ENCODE data around the gene USP15.

USP15 gene

DNA sequence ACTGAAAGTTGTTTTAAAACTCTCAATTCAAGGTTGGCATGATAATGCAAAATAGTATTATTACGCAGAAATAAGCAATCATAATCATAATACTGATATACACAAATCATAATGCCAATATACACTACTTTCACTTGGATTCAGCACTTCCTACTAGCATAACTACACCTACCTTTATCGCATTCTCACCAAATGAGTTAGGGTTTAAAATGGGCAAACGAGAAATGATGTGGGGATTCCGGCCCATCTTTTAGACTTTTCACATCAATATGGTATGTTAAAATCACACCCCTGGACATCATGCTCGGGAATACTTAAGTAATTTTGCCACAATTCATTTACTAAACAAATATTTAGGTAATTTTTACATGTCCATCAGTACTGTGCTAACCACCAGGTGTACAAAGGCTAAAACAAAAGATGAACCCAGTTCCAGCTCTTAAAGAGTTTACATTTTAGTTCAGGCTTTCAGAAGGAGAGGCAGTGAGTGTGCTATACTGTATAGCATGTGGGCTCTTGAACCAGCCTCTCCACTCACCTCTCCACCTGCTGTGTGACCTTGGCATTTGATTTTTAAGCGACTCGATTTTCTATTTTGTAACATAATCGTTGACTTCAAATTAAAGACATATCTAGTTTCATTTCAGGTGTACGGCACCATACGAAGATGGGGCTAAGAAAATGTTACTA, 1.1 kb upstream of the USP15 start:
- FAIRE-seq = no peak

- no peak for FAIRE-seq
These were observed 592 bp upstream of the USP15 start for GRCh38 chr12:62259631-62259992.

- no peak for FAIRE-seq
These were observed 804 bp downstream of the USP15 start for GRCh38 chr12:62260733-62261683.

- no peak for FAIRE-seq
These were observed 1.8 kb downstream of the USP15 start for GRCh38 chr12:62261876-62262517.

GRCh38 chr12:62263232-62263631, 3.0 kb downstream of the USP15 start:
- FAIRE-seq = no peak

DNA sequence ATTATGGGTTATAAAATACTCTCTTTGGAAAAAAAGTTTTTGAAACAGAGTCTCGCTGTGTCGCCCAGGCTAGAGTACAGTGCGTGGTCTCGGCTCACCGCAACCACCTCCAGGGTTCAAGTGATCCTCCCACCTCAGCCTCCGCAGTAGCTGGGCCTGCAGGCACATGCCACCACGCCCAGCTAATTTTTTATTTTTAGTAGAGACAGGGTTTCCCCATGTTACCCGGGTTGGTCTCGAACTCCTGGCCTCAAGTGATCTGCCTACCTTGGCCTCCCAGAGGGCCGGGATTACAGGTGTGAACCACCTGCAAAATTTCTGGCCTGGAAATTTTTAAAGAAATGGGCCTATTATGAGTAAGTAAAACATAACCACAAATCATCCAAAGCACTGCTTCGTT, 3.8 kb downstream of the USP15 start:
- no peak for FAIRE-seq

GRCh38 chr12:62264706-62265105, 4.5 kb downstream of the USP15 start:
- FAIRE-seq = no peak

DNA sequence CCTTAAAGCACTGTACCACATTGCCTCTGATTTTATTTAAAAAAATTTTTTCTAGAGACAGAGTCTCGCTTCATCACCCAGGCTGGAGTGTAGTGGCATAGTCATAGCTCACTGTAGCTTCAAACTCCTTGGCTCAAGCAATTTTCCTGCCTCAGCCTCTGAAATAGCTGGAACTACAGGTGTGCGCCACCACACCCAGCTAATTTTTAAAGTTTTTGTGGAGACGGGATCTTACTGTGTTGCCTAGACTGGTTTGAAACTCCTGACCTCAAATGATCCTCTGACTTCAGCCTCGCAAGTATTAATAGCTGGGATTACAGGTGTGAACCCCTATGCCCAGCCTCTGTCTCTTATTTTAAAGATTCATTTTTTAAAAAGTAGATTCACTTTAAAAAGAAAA, 5.3 kb downstream of the USP15 start:
- FAIRE-seq = no peak

- no peak for FAIRE-seq
These were observed 6.8 kb downstream of the USP15 start for GRCh38 chr12:62267026-62267425.

- FAIRE-seq = no peak
These were observed 7.3 kb downstream of the USP15 start for GRCh38 chr12:62267480-62267879.

DNA sequence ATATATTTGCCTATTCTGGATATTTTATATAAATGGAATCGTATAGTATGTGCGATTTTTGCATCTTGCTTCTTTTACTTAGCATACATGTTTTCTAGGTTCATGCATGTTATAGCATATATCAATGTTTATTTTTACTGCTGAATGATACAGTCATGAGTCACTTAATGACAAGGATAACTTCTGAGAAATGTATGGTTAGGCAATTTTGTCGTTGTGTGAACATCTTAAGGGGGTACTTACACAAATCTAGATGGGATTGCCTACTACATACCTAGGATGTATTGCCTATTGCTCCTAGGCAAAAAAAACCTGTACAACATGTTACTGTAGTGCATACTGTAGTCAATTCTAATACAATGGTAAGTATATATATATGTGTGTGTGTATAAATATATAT, 8.8 kb downstream of the USP15 start:
- no peak for FAIRE-seq

- no peak for FAIRE-seq
These were observed 9.4 kb downstream of the USP15 start for GRCh38 chr12:62269464-62270228.

DNA sequence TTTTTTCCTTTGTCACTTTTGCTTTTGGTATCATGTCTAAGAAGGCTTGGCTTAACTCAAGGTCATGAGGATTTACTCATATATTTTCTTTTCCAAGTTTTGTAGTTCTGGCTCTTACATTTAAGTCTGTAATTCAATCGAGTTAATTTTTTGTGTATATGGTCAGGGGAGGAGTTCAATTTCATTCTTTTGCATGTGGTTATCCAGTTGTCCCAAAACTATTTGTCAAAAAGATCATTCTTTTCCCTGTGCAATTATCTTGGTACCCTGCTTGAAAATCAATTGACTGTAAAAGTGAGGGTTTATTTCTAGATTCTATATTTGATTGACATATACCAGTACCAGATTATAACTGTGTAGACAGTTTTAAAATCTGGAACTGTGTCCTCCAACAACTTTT, 10.2 kb downstream of the USP15 start:
- FAIRE-seq = no peak

DNA sequence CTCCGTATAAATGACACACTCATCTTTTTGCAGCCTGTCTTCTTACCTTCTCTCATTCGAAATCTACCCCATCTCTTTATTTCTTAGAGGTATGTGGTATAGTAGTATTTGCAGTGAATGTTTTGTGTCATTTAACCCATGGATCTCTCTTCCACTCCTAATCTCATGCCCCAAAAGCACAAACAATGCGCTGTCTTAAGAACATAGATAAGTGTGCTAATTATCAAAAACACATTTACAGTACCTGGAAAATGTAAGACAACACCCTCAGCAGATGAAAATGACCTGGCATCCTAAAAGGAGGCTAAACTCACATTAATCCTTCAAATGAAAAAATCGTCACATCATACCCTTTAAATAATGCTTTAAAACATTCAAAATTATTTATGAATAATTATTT, 10.7 kb downstream of the USP15 start:
- no peak for FAIRE-seq

GRCh38 chr12:62272936-62273552, 12.8 kb downstream of the USP15 start:
- no peak for FAIRE-seq

- no peak for FAIRE-seq
These were observed 13.6 kb downstream of the USP15 start for GRCh38 chr12:62273724-62274380.

GRCh38 chr12:62278022-62278421, 17.8 kb downstream of the USP15 start:
- no peak for FAIRE-seq

DNA sequence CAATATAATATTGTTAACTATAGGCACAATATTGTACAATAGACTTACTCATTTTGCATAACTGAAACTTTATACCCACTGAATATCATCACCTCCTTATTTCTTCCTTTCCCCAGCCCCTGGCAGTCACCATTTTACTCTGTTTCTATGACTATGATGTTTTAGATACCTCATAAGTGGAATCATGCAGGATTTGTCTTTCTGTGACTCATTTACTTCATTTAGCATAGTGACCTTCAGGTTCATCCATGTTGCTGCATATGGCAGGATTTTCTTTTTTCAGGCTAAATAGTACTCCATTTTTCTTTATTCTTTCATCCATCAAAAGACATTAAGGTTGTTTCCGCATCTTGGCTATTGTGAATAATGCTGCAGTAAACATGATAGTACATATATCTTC, 18.9 kb downstream of the USP15 start:
- no peak for FAIRE-seq

DNA sequence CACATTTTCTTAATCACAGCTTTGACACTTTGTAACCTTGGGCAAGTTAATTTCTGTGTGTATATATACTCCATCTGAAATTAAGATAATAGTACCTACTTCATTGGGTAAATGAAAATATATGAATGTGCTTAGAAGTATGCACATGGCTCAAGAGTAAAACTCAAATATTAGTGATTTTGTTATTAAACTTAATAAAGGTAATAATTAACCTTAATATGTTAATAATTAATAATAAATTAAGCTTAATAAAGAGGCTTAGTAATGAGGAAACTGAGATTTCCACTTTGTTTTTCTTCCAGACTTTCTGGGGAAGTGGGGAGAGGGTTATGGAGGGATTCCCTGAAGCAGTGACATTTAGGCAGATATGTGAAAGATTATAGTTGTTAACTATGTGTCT, 19.8 kb downstream of the USP15 start:
- FAIRE-seq = no peak

DNA sequence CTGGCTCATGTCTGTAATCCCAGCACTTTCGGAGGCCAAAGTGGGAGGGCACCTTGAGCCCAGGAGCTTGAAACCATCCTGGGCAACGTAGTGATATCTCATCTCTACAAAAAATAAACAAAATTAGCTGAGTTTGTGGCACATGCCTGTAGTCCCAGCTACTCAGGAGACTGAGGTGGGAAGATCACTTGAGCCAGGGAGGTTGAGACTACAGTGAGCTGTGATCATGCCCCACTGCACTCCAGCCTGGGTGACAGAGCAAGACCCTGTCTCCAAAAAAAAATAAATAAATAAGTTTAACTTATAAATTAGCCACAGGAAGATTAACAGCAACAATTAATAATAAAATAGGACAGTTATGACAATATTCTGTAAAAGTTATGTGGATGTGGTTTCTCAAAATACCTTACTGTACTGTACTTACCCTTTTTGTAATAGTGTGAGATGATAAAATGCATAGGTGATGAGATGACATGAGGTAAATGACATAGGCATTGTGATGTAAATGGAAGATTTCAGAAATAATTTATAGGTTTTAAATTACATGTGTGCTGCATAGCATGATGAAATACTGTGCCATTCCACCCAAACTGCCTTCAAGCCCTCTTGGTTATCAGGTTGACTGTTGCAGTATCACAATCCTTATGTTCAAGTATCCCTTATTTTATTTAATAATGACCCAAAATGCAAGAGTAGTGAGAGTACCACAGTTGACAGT, 22.0 kb downstream of the USP15 start:
- FAIRE-seq = no peak

- no peak for FAIRE-seq
These were observed 24.5 kb downstream of the USP15 start for GRCh38 chr12:62284749-62285148.

Data from islet of Langerhans (tissue), 1 donor.